ENCODE data around the gene SDK2. TPM values are rescaled to one million over a fixed set of nuclear protein-coding genes. Genes with fewer than 3 reads are reported as not detected.

The SDK2 gene
- total and polyA plus RNA-seq, 9 of the 15 experiments (the other 6 are each of a cell fraction or from before 2014, with no cell fraction given): 0.04 TPM; not detected in 8

DNA sequence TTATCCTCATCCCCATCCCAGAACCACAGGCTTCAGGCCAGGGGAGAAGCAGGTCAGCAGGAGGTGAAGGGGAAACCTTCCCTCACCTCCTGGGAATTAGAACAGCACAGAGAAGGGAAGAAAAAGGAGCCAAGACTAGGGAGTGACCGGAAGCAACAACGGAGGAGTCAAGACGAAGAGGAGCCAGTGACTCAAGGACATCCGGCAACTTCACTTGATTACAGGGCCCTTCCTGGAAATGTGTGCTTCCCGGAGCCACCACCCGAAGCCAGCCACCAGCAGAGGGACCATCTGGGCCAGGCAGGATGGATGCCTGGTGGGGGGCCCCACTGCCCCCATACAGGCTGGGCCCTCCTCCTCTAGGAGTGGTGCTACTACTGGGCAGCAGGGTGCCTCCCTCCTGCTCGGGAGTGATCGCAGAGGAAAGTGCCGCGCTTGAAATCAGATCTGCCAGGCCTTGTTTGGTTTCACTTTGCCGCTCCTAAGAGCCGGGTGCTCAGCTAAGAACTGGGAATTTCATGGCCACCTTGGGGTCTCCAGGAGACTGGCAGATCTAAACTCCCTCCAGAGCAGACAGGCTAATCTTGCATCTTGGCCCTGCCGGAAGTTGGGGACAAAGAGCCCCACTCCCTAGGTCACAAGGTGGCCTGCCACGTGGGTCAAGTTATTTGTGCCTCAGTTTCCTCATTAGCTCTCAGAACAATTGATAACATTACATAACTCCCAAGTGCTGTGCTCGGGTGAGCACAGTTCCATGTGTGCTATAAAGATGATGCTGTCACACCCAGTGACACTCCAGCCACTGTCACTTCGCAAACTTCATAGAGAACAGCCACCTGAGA lies 339.1 kb downstream of the SDK2 start (continued):
- TF ChIP-seq ZFP1 (CRISPR knock-in tag; IDR thresholded peaks at IDR 0.05): no peak
- TF ChIP-seq GABPB1 (CRISPR knock-in tag; IDR thresholded peaks at IDR 0.05): peak; percentile 84
- TF ChIP-seq KAT7 (CRISPR knock-in tag; IDR thresholded peaks at IDR 0.05; ENCODE audit: borderline replicate concordance): 0 out of 2 replicates have a peak, but pooled peaks have one; percentile 54
- 0 out of 2 replicates have a peak, but pooled peaks have one; percentile 31 for TF ChIP-seq CXXC5 (CRISPR knock-in tag; IDR thresholded peaks at IDR 0.05)
- TF ChIP-seq LARP7 (IDR thresholded peaks at IDR 0.05): no peak
- TF ChIP-seq MBD2 (IDR thresholded peaks at IDR 0.05; ENCODE audit: borderline replicate concordance, low read depth): no peak
- peak; percentile 52; the same call in 1 of the 2 replicates for TF ChIP-seq HDAC2 (IDR thresholded peaks at IDR 0.05)
- no peak for TF ChIP-seq SNRNP70 (optimal IDR thresholded peaks at IDR 0.05; ENCODE audit: low read depth, low read length)
- TF ChIP-seq, protein P1, sequence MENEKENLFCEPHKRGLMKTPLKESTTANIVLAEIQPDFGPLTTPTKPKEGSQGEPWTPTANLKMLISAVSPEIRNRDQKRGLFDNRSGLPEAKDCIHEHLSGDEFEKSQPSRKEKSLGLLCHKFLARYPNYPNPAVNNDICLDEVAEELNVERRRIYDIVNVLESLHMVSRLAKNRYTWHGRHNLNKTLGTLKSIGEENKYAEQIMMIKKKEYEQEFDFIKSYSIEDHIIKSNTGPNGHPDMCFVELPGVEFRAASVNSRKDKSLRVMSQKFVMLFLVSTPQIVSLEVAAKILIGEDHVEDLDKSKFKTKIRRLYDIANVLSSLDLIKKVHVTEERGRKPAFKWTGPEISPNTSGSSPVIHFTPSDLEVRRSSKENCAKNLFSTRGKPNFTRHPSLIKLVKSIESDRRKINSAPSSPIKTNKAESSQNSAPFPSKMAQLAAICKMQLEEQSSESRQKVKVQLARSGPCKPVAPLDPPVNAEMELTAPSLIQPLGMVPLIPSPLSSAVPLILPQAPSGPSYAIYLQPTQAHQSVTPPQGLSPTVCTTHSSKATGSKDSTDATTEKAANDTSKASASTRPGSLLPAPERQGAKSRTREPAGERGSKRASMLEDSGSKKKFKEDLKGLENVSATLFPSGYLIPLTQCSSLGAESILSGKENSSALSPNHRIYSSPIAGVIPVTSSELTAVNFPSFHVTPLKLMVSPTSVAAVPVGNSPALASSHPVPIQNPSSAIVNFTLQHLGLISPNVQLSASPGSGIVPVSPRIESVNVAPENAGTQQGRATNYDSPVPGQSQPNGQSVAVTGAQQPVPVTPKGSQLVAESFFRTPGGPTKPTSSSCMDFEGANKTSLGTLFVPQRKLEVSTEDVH (IDR thresholded peaks at IDR 0.05; ENCODE audit: low read depth, partially characterized antibody): peak; percentile 35
- TF ChIP-seq HDAC8 (tag; IDR thresholded peaks at IDR 0.05): no peak
- TF ChIP-seq OTX1 (CRISPR knock-in tag; IDR thresholded peaks at IDR 0.05): no peak
- no peak for TF ChIP-seq HNRNPLL (IDR thresholded peaks at IDR 0.05; ENCODE audit: low read depth, low read length, poor library complexity, severe bottlenecking)
- TF ChIP-seq NCOA1 (IDR thresholded peaks at IDR 0.05; ENCODE audit: low read depth): peak; percentile 79; the same call in 1 of the 2 replicates
- TF ChIP-seq CBX2 (IDR thresholded peaks at IDR 0.05; ENCODE audit: insufficient read depth, low read length, poor library complexity, severe bottlenecking): no peak
- TF ChIP-seq GATA2 (CRISPR knock-in tag; IDR thresholded peaks at IDR 0.05): no peak
- TF ChIP-seq, protein P2, sequence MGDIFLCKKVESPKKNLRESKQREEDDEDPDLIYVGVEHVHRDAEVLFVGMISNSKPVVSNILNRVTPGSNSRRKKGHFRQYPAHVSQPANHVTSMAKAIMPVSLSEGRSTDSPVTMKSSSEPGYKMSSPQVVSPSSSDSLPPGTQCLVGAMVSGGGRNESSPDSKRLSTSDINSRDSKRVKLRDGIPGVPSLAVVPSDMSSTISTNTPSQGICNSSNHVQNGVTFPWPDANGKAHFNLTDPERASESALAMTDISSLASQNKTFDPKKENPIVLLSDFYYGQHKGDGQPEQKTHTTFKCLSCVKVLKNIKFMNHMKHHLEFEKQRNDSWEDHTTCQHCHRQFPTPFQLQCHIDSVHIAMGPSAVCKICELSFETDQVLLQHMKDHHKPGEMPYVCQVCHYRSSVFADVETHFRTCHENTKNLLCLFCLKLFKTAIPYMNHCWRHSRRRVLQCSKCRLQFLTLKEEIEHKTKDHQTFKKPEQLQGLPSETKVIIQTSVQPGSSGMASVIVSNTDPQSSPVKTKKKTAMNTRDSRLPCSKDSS (IDR thresholded peaks at IDR 0.05; ENCODE audit: low read depth, partially characterized antibody): no peak
- TF ChIP-seq RB1 (IDR thresholded peaks at IDR 0.05; ENCODE audit: low read depth): peak; percentile 55; the same call in 1 of the 2 replicates
- peak; percentile 65 for TF ChIP-seq POLR2A (conservative IDR thresholded peaks at IDR 0.05)
- TF ChIP-seq KDM4B (IDR thresholded peaks at IDR 0.05; ENCODE audit: borderline replicate concordance in 2 of 2, low read depth in 1 of 2): no peak
- TF ChIP-seq, protein P3, sequence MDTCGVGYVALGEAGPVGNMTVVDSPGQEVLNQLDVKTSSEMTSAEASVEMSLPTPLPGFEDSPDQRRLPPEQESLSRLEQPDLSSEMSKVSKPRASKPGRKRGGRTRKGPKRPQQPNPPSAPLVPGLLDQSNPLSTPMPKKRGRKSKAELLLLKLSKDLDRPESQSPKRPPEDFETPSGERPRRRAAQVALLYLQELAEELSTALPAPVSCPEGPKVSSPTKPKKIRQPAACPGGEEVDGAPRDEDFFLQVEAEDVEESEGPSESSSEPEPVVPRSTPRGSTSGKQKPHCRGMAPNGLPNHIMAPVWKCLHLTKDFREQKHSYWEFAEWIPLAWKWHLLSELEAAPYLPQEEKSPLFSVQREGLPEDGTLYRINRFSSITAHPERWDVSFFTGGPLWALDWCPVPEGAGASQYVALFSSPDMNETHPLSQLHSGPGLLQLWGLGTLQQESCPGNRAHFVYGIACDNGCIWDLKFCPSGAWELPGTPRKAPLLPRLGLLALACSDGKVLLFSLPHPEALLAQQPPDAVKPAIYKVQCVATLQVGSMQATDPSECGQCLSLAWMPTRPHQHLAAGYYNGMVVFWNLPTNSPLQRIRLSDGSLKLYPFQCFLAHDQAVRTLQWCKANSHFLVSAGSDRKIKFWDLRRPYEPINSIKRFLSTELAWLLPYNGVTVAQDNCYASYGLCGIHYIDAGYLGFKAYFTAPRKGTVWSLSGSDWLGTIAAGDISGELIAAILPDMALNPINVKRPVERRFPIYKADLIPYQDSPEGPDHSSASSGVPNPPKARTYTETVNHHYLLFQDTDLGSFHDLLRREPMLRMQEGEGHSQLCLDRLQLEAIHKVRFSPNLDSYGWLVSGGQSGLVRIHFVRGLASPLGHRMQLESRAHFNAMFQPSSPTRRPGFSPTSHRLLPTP (IDR thresholded peaks at IDR 0.05; ENCODE audit: borderline replicate concordance, extremely low read depth, insufficient read length): no peak
- TF ChIP-seq MED1 (CRISPR knock-in tag; IDR thresholded peaks at IDR 0.05; ENCODE audit: borderline replicate concordance): no peak
- TF ChIP-seq SMARCE1 (IDR thresholded peaks at IDR 0.05): peak; percentile 63

Measured in K562 (cell line).